Measurements from ENCODE around the gene PHF20. TPM values are rescaled to one million over a fixed set of nuclear protein-coding genes. Genes with fewer than 3 reads are reported as not detected.
A peak's percentile ranks its signal among the peaks of the same experiment; 100 is the strongest.

Gene PHF20
- total RNA-seq, 1 donor from 2014 or later: 40.1 TPM

GRCh38 chr20:35731862-35732643, 39.8 kb upstream of the PHF20 start:
- Histone ChIP-seq H3K27me3 (ENCODE audit: insufficient read depth, low read length) (no peaks in the 10 kb centered on the region), H3K79me2 (ENCODE audit: insufficient read depth, low read length) (peaks cover 97% of the 10 kb centered on the region), H2AFZ (ENCODE audit: low read depth, low read length) (no peak overlapping the region), H3K4me3 (ENCODE audit: insufficient read depth, low read depth, low read length) (no peak overlapping the region), H4K20me1 (ENCODE audit: insufficient read depth, low read length) (peaks cover 96% of the 10 kb centered on the region), H3K4me2 (ENCODE audit: low read length) (peak overlapping the region; percentile 14), H3K9ac (ENCODE audit: low read length) (no peak overlapping the region), H3K36me3 (ENCODE audit: insufficient read depth, low read length) (peaks cover 87% of the 10 kb centered on the region), H3K27ac (ENCODE audit: low read depth, low read length) (no peak overlapping the region), H3K4me1 (ENCODE audit: insufficient read depth, low read length) (peaks cover 10% of the 10 kb centered on the region), H3K9me3 (ENCODE audit: insufficient read depth, low read depth, low read length) (no peaks in the 10 kb centered on the region)
- H3K27ac Mint-ChIP-seq (ENCODE audit: unreplicated experiment): no peak overlapping the region
- no peak for TF ChIP-seq EZH2 (IDR thresholded peaks at IDR 0.05; ENCODE audit: insufficient read depth, low read length)
- peaks cover 20% of the 10 kb centered on the region for H3K36me3 Mint-ChIP-seq (ENCODE audit: low read depth, unreplicated experiment)
- DNase-seq (ENCODE audit: low read depth) (no peak), FAIRE-seq (no peak)
- H3K4me1 Mint-ChIP-seq (ENCODE audit: low read depth, unreplicated experiment): peaks cover 24% of the 10 kb centered on the region
- peak overlapping the region; percentile 41 for H3K4me3 Mint-ChIP-seq (ENCODE audit: unreplicated experiment)
- H3K27me3 Mint-ChIP-seq (ENCODE audit: low read depth, unreplicated experiment): no peaks in the 10 kb centered on the region
- H3K9me3 Mint-ChIP-seq (ENCODE audit: unreplicated experiment): no peaks in the 10 kb centered on the region

GRCh38 chr20:35732644-35732982, 39.2 kb upstream of the PHF20 start:
- Histone ChIP-seq H3K36me3 (ENCODE audit: insufficient read depth, low read length) (peaks cover 84% of the 10 kb centered on the region), H3K4me3 (ENCODE audit: insufficient read depth, low read depth, low read length) (no peak overlapping the region), H3K4me1 (ENCODE audit: insufficient read depth, low read length) (peaks cover 10% of the 10 kb centered on the region), H3K27me3 (ENCODE audit: insufficient read depth, low read length) (no peaks in the 10 kb centered on the region), H3K27ac (ENCODE audit: low read depth, low read length) (no peak overlapping the region), H3K4me2 (ENCODE audit: low read length) (no peak overlapping the region), H3K79me2 (ENCODE audit: insufficient read depth, low read length) (peaks cover 99% of the 10 kb centered on the region), H2AFZ (ENCODE audit: low read depth, low read length) (no peak overlapping the region), H3K9ac (ENCODE audit: low read length) (no peak overlapping the region), H3K9me3 (ENCODE audit: insufficient read depth, low read depth, low read length) (no peaks in the 10 kb centered on the region), H4K20me1 (ENCODE audit: insufficient read depth, low read length) (peaks cover 99% of the 10 kb centered on the region)
- Mint-ChIP-seq H3K27ac (ENCODE audit: unreplicated experiment) (no peak overlapping the region), H3K4me3 (ENCODE audit: unreplicated experiment) (peak overlapping the region; percentile 41), H3K27me3 (ENCODE audit: low read depth, unreplicated experiment) (no peaks in the 10 kb centered on the region), H3K9me3 (ENCODE audit: unreplicated experiment) (no peaks in the 10 kb centered on the region), H3K36me3 (ENCODE audit: low read depth, unreplicated experiment) (peaks cover 20% of the 10 kb centered on the region), H3K4me1 (ENCODE audit: low read depth, unreplicated experiment) (peaks cover 24% of the 10 kb centered on the region)
- FAIRE-seq (no peak), DNase-seq (ENCODE audit: low read depth) (no peak)
- no peak for TF ChIP-seq CTCF (IDR thresholded peaks at IDR 0.05; ENCODE audit: insufficient read depth, low read depth, low read length)
- TF ChIP-seq EZH2 (IDR thresholded peaks at IDR 0.05; ENCODE audit: insufficient read depth, low read length): no peak

GRCh38 chr20:35734374-35734773, 37.4 kb upstream of the PHF20 start:
- H3K4me2 ChIP-seq (ENCODE audit: low read length): peak overlapping the region; percentile 30
- H3K9ac ChIP-seq (ENCODE audit: low read length): no peak overlapping the region
- FAIRE-seq: no peak
- Mint-ChIP-seq H3K27ac (ENCODE audit: unreplicated experiment) (no peak overlapping the region), H3K4me1 (ENCODE audit: low read depth, unreplicated experiment) (peaks cover 34% of the 10 kb centered on the region), H3K4me3 (ENCODE audit: unreplicated experiment) (peak overlapping the region; percentile 8), H3K9me3 (ENCODE audit: unreplicated experiment) (no peaks in the 10 kb centered on the region), H3K27me3 (ENCODE audit: low read depth, unreplicated experiment) (no peaks in the 10 kb centered on the region), H3K36me3 (ENCODE audit: low read depth, unreplicated experiment) (peaks cover 26% of the 10 kb centered on the region)
- H3K4me3 ChIP-seq (ENCODE audit: insufficient read depth, low read depth, low read length): no peak overlapping the region
- H3K27me3 ChIP-seq (ENCODE audit: insufficient read depth, low read length): no peaks in the 10 kb centered on the region
- H3K36me3 ChIP-seq (ENCODE audit: insufficient read depth, low read length): peaks cover 83% of the 10 kb centered on the region
- H3K79me2 ChIP-seq (ENCODE audit: insufficient read depth, low read length): peaks cover 100% of the 10 kb centered on the region
- no peak overlapping the region for H3K27ac ChIP-seq (ENCODE audit: low read depth, low read length)
- peaks cover 16% of the 10 kb centered on the region for H3K4me1 ChIP-seq (ENCODE audit: insufficient read depth, low read length)
- no peaks in the 10 kb centered on the region for H3K9me3 ChIP-seq (ENCODE audit: insufficient read depth, low read depth, low read length)
- no peak for TF ChIP-seq EZH2 (IDR thresholded peaks at IDR 0.05; ENCODE audit: insufficient read depth, low read length)
- TF ChIP-seq CTCF (IDR thresholded peaks at IDR 0.05; ENCODE audit: insufficient read depth, low read depth, low read length): no peak
- DNase-seq (ENCODE audit: low read depth): no peak
- H4K20me1 ChIP-seq (ENCODE audit: insufficient read depth, low read length): peaks cover 100% of the 10 kb centered on the region
- no peak overlapping the region for H2AFZ ChIP-seq (ENCODE audit: low read depth, low read length)

Measured in astrocyte (in vitro differentiated cells and primary cell).